ENCODE measurements around the gene CELSR2. TPM values are rescaled to one million over a fixed set of nuclear protein-coding genes. Genes with fewer than 3 reads are reported as not detected.
A peak's percentile ranks its signal among the peaks of the same experiment; 100 is the strongest.

CELSR2 gene
- total and polyA plus RNA-seq, 2 experiments from 2014 or later: 11.2 to 35.1 TPM

- TF ChIP-seq CTCF (conservative IDR thresholded peaks at IDR 0.05; ENCODE audit: low read depth in 2 of 2): no peak
- no peak for TF ChIP-seq ZNF114 (CRISPR knock-in tag; IDR thresholded peaks at IDR 0.05)
- TF ChIP-seq EZH2phosphoT487 (IDR thresholded peaks at IDR 0.05; ENCODE audit: unreplicated experiment): no peak
- no peak for TF ChIP-seq NANOG (IDR thresholded peaks at IDR 0.05; ENCODE audit: borderline replicate concordance)
- no peak for TF ChIP-seq JUNB (IDR thresholded peaks at IDR 0.05; ENCODE audit: unreplicated experiment)
Measured at GRCh38 chr1:109252167-109252892, 3.0 kb downstream of the CELSR2 start (continued).

- Mint-ChIP-seq H3K27ac (peak overlapping the region; percentile 82; the same call in 1 of the 2 replicates), H3K36me3 (ENCODE audit: low read depth) (peaks cover 28% of the 10 kb centered on the region), H3K27me3 (ENCODE audit: insufficient read depth, low read depth, poor library complexity) (peaks cover 26% of the 10 kb centered on the region), H3K9me3 (peaks cover 17% of the 10 kb centered on the region; the same call in 2 of the 3 replicates), H3K4me1 (peaks cover 28% of the 10 kb centered on the region), H3K4me3 (0 out of 3 replicates have a peak overlapping the region, but pooled peaks have one; percentile 10)
- H3K4me2 ChIP-seq: peak overlapping the region; percentile 64; the same call in 1 of the 2 replicates
- peaks cover 19% of the 10 kb centered on the region; the same call in 1 of the 2 replicates for H3K79me2 ChIP-seq (replicated peaks; ENCODE audit: insufficient read depth)
- H3F3A ChIP-seq (replicated peaks; ENCODE audit: low read depth): no peaks in the 10 kb centered on the region
- H3K27ac ChIP-seq (ENCODE audit: low read depth): 0 out of 2 replicates have a peak overlapping the region, but pooled peaks have one; percentile 14
- DNase-seq (ENCODE audit: low spot score) (no peak), ATAC-seq (no peak)
- peaks cover 7% of the 10 kb centered on the region for H3K27me3 ChIP-seq (ENCODE audit: insufficient read depth)
- no peaks in the 10 kb centered on the region for H3K36me3 ChIP-seq (ENCODE audit: insufficient read depth)
- H3K9me2 ChIP-seq (ENCODE audit: insufficient read depth): no peaks in the 10 kb centered on the region
- H3K4me1 ChIP-seq (ENCODE audit: insufficient read depth): peaks cover 39% of the 10 kb centered on the region
- H3K4me3 ChIP-seq: peak overlapping the region; percentile 26; the same call in 1 of the 2 replicates
- no peak overlapping the region for H2AFZ ChIP-seq
- no peaks in the 10 kb centered on the region; the same call in 1 of the 2 replicates for H4K20me1 ChIP-seq (replicated peaks; ENCODE audit: insufficient read depth)
- TF ChIP-seq POLR2AphosphoS5 (IDR thresholded peaks at IDR 0.05; ENCODE audit: low read depth) (no peak), REST (IDR thresholded peaks at IDR 0.05; ENCODE audit: unreplicated experiment) (no peak)
Measured at GRCh38 chr1:109252893-109253802, 3.8 kb downstream of the CELSR2 start.
